Measurements from ENCODE around the gene ALDH2.
"Not testable (repeated sequence)": the region's sequence is repeated elsewhere in the genome, so short reads cannot be mapped to it uniquely, and the experiment has no call there.

Gene ALDH2

GRCh38 chr12:111766608-111767361 is at the start of gene ALDH2:
ALDH2 (plus strand) TSS chr12:111766933; CDS start chr12:111766983, 50 bp downstream.
- no peak for DNase-seq (ENCODE audit: low read depth)

GRCh38 chr12:111719316-111719715 is 47.4 kb upstream of the ALDH2 start:
- DNase-seq (ENCODE audit: low read depth): not testable (repeated sequence)

- DNase-seq (ENCODE audit: low read depth): no peak
These were observed 46.3 kb upstream of the ALDH2 start for GRCh38 chr12:111720457-111720856.

GRCh38 chr12:111723646-111724360 is 42.9 kb upstream of the ALDH2 start:
- not testable (repeated sequence) for DNase-seq (ENCODE audit: low read depth)

- DNase-seq (ENCODE audit: low read depth): no peak
These were observed 37.9 kb upstream of the ALDH2 start for GRCh38 chr12:111728795-111729194.

- no peak for DNase-seq (ENCODE audit: low read depth)
These were observed 36.3 kb upstream of the ALDH2 start for GRCh38 chr12:111730420-111730819.

- no peak for DNase-seq (ENCODE audit: low read depth)
These were observed 33.9 kb upstream of the ALDH2 start for GRCh38 chr12:111732786-111733185.

- DNase-seq (ENCODE audit: low read depth): no peak
These were observed 33.3 kb upstream of the ALDH2 start for GRCh38 chr12:111733340-111733915.

GRCh38 chr12:111739524-111739923 is 27.2 kb upstream of the ALDH2 start:
- DNase-seq (ENCODE audit: low read depth): not testable (repeated sequence)

GRCh38 chr12:111741235-111741812 is 25.4 kb upstream of the ALDH2 start:
- DNase-seq (ENCODE audit: low read depth): no peak

GRCh38 chr12:111745211-111745610 is 21.5 kb upstream of the ALDH2 start:
- DNase-seq (ENCODE audit: low read depth): no peak

GRCh38 chr12:111747333-111747732 is 19.4 kb upstream of the ALDH2 start:
- DNase-seq (ENCODE audit: low read depth): no peak

- no peak for DNase-seq (ENCODE audit: low read depth)
These were observed 18.5 kb upstream of the ALDH2 start for GRCh38 chr12:111748151-111748672.

GRCh38 chr12:111748867-111749266 is 17.9 kb upstream of the ALDH2 start:
- no peak for DNase-seq (ENCODE audit: low read depth)

- DNase-seq (ENCODE audit: low read depth): no peak
These were observed 17.3 kb upstream of the ALDH2 start for GRCh38 chr12:111749391-111749790.

- DNase-seq (ENCODE audit: low read depth): no peak
These were observed 13.4 kb upstream of the ALDH2 start for GRCh38 chr12:111753144-111753881.

- no peak for DNase-seq (ENCODE audit: low read depth)
These were observed 12.1 kb upstream of the ALDH2 start for GRCh38 chr12:111754671-111755070.

- no peak for DNase-seq (ENCODE audit: low read depth)
These were observed 10.5 kb upstream of the ALDH2 start for GRCh38 chr12:111756196-111756595.

- no peak for DNase-seq (ENCODE audit: low read depth)
These were observed 10.1 kb upstream of the ALDH2 start for GRCh38 chr12:111756681-111757080.

GRCh38 chr12:111757361-111758119 is 9.2 kb upstream of the ALDH2 start:
- no peak for DNase-seq (ENCODE audit: low read depth)

- DNase-seq (ENCODE audit: low read depth): no peak
These were observed 8.6 kb upstream of the ALDH2 start for GRCh38 chr12:111758120-111758561.
